ENCODE results near the gene KRTAP1-5.

GRCh38 chr17:41001795-41002194 lies 25.2 kb downstream of the KRTAP1-5 start:
- TF ChIP-seq CTCF (IDR thresholded peaks at IDR 0.05; ENCODE audit: poor library complexity) = no peak
- no peak for TF ChIP-seq EZH2 (IDR thresholded peaks at IDR 0.05; ENCODE audit: borderline replicate concordance)

Measured in hepatocyte (in vitro differentiated cells).